ENCODE results near the gene SVOPL.

The SVOPL gene

GRCh38 chr7:138625084-138625848 lies 75.9 kb downstream of the SVOPL start:
- Histone ChIP-seq H3K4me1 (ENCODE audit: insufficient read depth, insufficient read length) (no peaks in the 10 kb centered on the region), H3K9ac (ENCODE audit: insufficient read length, low read depth) (no peak overlapping the region), H3K27me3 (ENCODE audit: insufficient read depth, insufficient read length) (no peaks in the 10 kb centered on the region), H3K4me3 (ENCODE audit: insufficient read length, low read depth) (no peak overlapping the region), H3K36me3 (ENCODE audit: insufficient read depth, insufficient read length, low read length) (no peaks in the 10 kb centered on the region), H3K9me3 (ENCODE audit: insufficient read depth, low read length) (no peaks in the 10 kb centered on the region)
- no peak for DNase-seq (ENCODE audit: low read depth, low spot score)
- no peak for TF ChIP-seq SUZ12 (IDR thresholded peaks at IDR 0.05; ENCODE audit: extremely low read depth, insufficient read depth, insufficient read length)
- TF ChIP-seq YY1 (IDR thresholded peaks at IDR 0.05; ENCODE audit: insufficient read depth, insufficient read length) = no peak
- no peak for TF ChIP-seq ZNF274 (IDR thresholded peaks at IDR 0.05; ENCODE audit: low read depth, low read length)

GRCh38 chr7:138622841-138623240 lies 78.3 kb downstream of the SVOPL start:
- DNase-seq (ENCODE audit: low read depth, low spot score) = no peak

GRCh38 chr7:138618933-138619332 lies 82.2 kb downstream of the SVOPL start:
- Histone ChIP-seq H3K36me3 (ENCODE audit: insufficient read depth, insufficient read length, low read length) (no peaks in the 10 kb centered on the region), H3K4me3 (ENCODE audit: insufficient read length, low read depth) (no peak overlapping the region), H3K9me3 (ENCODE audit: insufficient read depth, low read length) (no peaks in the 10 kb centered on the region), H3K9ac (ENCODE audit: insufficient read length, low read depth) (no peak overlapping the region), H3K4me1 (ENCODE audit: insufficient read depth, insufficient read length) (no peaks in the 10 kb centered on the region), H3K27me3 (ENCODE audit: insufficient read depth, insufficient read length) (no peaks in the 10 kb centered on the region)
- TF ChIP-seq ZNF274 (IDR thresholded peaks at IDR 0.05; ENCODE audit: low read depth, low read length) = no peak
- TF ChIP-seq SUZ12 (IDR thresholded peaks at IDR 0.05; ENCODE audit: extremely low read depth, insufficient read depth, insufficient read length) = no peak
- TF ChIP-seq YY1 (IDR thresholded peaks at IDR 0.05; ENCODE audit: insufficient read depth, insufficient read length) = no peak
- DNase-seq (ENCODE audit: low read depth, low spot score) = no peak

More at GRCh38 chr7:138622841-138623240, 78.3 kb downstream of the SVOPL start:
- TF ChIP-seq ZNF274 (IDR thresholded peaks at IDR 0.05; ENCODE audit: low read depth, low read length) (no peak), SUZ12 (IDR thresholded peaks at IDR 0.05; ENCODE audit: extremely low read depth, insufficient read depth, insufficient read length) (no peak), YY1 (IDR thresholded peaks at IDR 0.05; ENCODE audit: insufficient read depth, insufficient read length) (no peak)
- Histone ChIP-seq H3K4me3 (ENCODE audit: insufficient read length, low read depth) (no peak overlapping the region), H3K4me1 (ENCODE audit: insufficient read depth, insufficient read length) (no peaks in the 10 kb centered on the region), H3K9ac (ENCODE audit: insufficient read length, low read depth) (no peak overlapping the region), H3K9me3 (ENCODE audit: insufficient read depth, low read length) (no peaks in the 10 kb centered on the region), H3K36me3 (ENCODE audit: insufficient read depth, insufficient read length, low read length) (no peaks in the 10 kb centered on the region), H3K27me3 (ENCODE audit: insufficient read depth, insufficient read length) (no peaks in the 10 kb centered on the region)

GRCh38 chr7:138618506-138618905 lies 82.7 kb downstream of the SVOPL start:
- no peak for TF ChIP-seq YY1 (IDR thresholded peaks at IDR 0.05; ENCODE audit: insufficient read depth, insufficient read length)
- no peak for TF ChIP-seq SUZ12 (IDR thresholded peaks at IDR 0.05; ENCODE audit: extremely low read depth, insufficient read depth, insufficient read length)
- no peak for TF ChIP-seq ZNF274 (IDR thresholded peaks at IDR 0.05; ENCODE audit: low read depth, low read length)

GRCh38 chr7:138616085-138616484 lies 85.1 kb downstream of the SVOPL start:
- Histone ChIP-seq H3K9me3 (ENCODE audit: insufficient read depth, low read length) (no peaks in the 10 kb centered on the region), H3K36me3 (ENCODE audit: insufficient read depth, insufficient read length, low read length) (no peaks in the 10 kb centered on the region), H3K4me1 (ENCODE audit: insufficient read depth, insufficient read length) (no peaks in the 10 kb centered on the region), H3K27me3 (ENCODE audit: insufficient read depth, insufficient read length) (no peaks in the 10 kb centered on the region), H3K9ac (ENCODE audit: insufficient read length, low read depth) (no peak overlapping the region), H3K4me3 (ENCODE audit: insufficient read length, low read depth) (no peak overlapping the region)
- no peak for DNase-seq (ENCODE audit: low read depth, low spot score)
- TF ChIP-seq YY1 (IDR thresholded peaks at IDR 0.05; ENCODE audit: insufficient read depth, insufficient read length) (no peak), ZNF274 (IDR thresholded peaks at IDR 0.05; ENCODE audit: low read depth, low read length) (no peak), SUZ12 (IDR thresholded peaks at IDR 0.05; ENCODE audit: extremely low read depth, insufficient read depth, insufficient read length) (no peak)

More at GRCh38 chr7:138618506-138618905, 82.7 kb downstream of the SVOPL start:
- Histone ChIP-seq H3K9ac (ENCODE audit: insufficient read length, low read depth) (no peak overlapping the region), H3K9me3 (ENCODE audit: insufficient read depth, low read length) (no peaks in the 10 kb centered on the region), H3K4me3 (ENCODE audit: insufficient read length, low read depth) (no peak overlapping the region), H3K27me3 (ENCODE audit: insufficient read depth, insufficient read length) (no peaks in the 10 kb centered on the region), H3K36me3 (ENCODE audit: insufficient read depth, insufficient read length, low read length) (no peaks in the 10 kb centered on the region), H3K4me1 (ENCODE audit: insufficient read depth, insufficient read length) (no peaks in the 10 kb centered on the region)
- DNase-seq (ENCODE audit: low read depth, low spot score) = no peak

GRCh38 chr7:138613630-138614029 lies 87.5 kb downstream of the SVOPL start:
- no peaks in the 10 kb centered on the region for H3K9me3 ChIP-seq (ENCODE audit: insufficient read depth, low read length)
- H3K4me3 ChIP-seq (ENCODE audit: insufficient read length, low read depth) = no peak overlapping the region
- H3K27me3 ChIP-seq (ENCODE audit: insufficient read depth, insufficient read length) = no peaks in the 10 kb centered on the region
- no peaks in the 10 kb centered on the region for H3K4me1 ChIP-seq (ENCODE audit: insufficient read depth, insufficient read length)
- TF ChIP-seq SUZ12 (IDR thresholded peaks at IDR 0.05; ENCODE audit: extremely low read depth, insufficient read depth, insufficient read length) (no peak), ZNF274 (IDR thresholded peaks at IDR 0.05; ENCODE audit: low read depth, low read length) (no peak), YY1 (IDR thresholded peaks at IDR 0.05; ENCODE audit: insufficient read depth, insufficient read length) (no peak)
- no peak for DNase-seq (ENCODE audit: low read depth, low spot score)
- no peak overlapping the region for H3K9ac ChIP-seq (ENCODE audit: insufficient read length, low read depth)
- no peaks in the 10 kb centered on the region for H3K36me3 ChIP-seq (ENCODE audit: insufficient read depth, insufficient read length, low read length)

- TF ChIP-seq SUZ12 (IDR thresholded peaks at IDR 0.05; ENCODE audit: extremely low read depth, insufficient read depth, insufficient read length) (no peak), YY1 (IDR thresholded peaks at IDR 0.05; ENCODE audit: insufficient read depth, insufficient read length) (no peak), ZNF274 (IDR thresholded peaks at IDR 0.05; ENCODE audit: low read depth, low read length) (no peak)
- Histone ChIP-seq H3K36me3 (ENCODE audit: insufficient read depth, insufficient read length, low read length) (no peaks in the 10 kb centered on the region), H3K9me3 (ENCODE audit: insufficient read depth, low read length) (no peaks in the 10 kb centered on the region), H3K4me1 (ENCODE audit: insufficient read depth, insufficient read length) (no peaks in the 10 kb centered on the region), H3K4me3 (ENCODE audit: insufficient read length, low read depth) (no peak overlapping the region), H3K9ac (ENCODE audit: insufficient read length, low read depth) (no peak overlapping the region), H3K27me3 (ENCODE audit: insufficient read depth, insufficient read length) (no peaks in the 10 kb centered on the region)
- DNase-seq (ENCODE audit: low read depth, low spot score) = no peak
These were observed 90.4 kb downstream of the SVOPL start for GRCh38 chr7:138610671-138611170.

Measured in NT2/D1 (cell line).